H1 (cell line): ENCODE measurements around the gene SLC22A3. TPM values are rescaled to one million over a fixed set of nuclear protein-coding genes. Genes with fewer than 3 reads are reported as not detected.
"Not testable (repeated sequence)": the region's sequence is repeated elsewhere in the genome, so short reads cannot be mapped to it uniquely, and the experiment has no call there.

Source experiments
- CTCF ChIA-PET: fragments of 300-600 bp; sonication (Branson Sonifier 250); formaldehyde crosslinking; loops from one replicate; lab custom pipeline; 2021; ENCODE audit not compliant: partially characterized antibody; lab: Charles Lee
- POLR2A ChIA-PET: fragments of 300-600 bp; sonication (Branson Sonifier 250); formaldehyde crosslinking; loops from one replicate; lab custom pipeline; 2021; ENCODE audit warnings: inconsistent platforms; ENCODE audit not compliant: partially characterized antibody; lab: Charles Lee
- DNase-seq, 2 experiments: peaks; one replicate each; pipeline versions ENCODE4 v3.0.0 to v3.0.0-alpha.2; 2010 to 2022; ENCODE audit warnings: low spot score in 2 of 2, low read depth in 1 of 2, mixed read lengths in 1 of 2
- FAIRE-seq: peaks from 2 replicates; lab custom pipeline; 2011; peaks lifted over from hg19 to GRCh38; lab: Jason Lieb, UNC
- H2AFZ ChIP-seq: 2 replicates; pipeline ENCODE4 v1.8.1; 2012; ENCODE audit warnings: low read length, inconsistent platforms
- H2AK5ac ChIP-seq: 2 replicates; pipeline ENCODE4 v1.6.1; 2013; ENCODE audit warnings: low read depth, low read length
- H2BK120ac ChIP-seq: replicated peaks from 2 replicates; pipeline ENCODE3; 2013; ENCODE audit warnings: low read depth, low read length, inconsistent platforms
- H2BK12ac ChIP-seq: 2 replicates; pipeline ENCODE4 v1.6.1; 2013; ENCODE audit warnings: low read depth, low read length
- H2BK15ac ChIP-seq: 2 replicates; pipeline ENCODE4 v1.6.1; 2013; ENCODE audit warnings: low read length
- H2BK20ac ChIP-seq: 2 replicates; pipeline ENCODE4 v1.6.1; 2013; ENCODE audit warnings: low read length
- H2BK5ac ChIP-seq: 2 replicates; pipeline ENCODE4 v1.6.1; 2013; ENCODE audit warnings: low read depth, low read length
- H3K14ac ChIP-seq: 2 replicates; pipeline ENCODE4 v1.6.1; 2013; ENCODE audit warnings: inconsistent platforms; ENCODE audit not compliant: insufficient read length
- H3K18ac ChIP-seq: 2 replicates; pipeline ENCODE4 v1.6.1; 2013; ENCODE audit warnings: low read length; ENCODE audit errors: extremely low read depth
- H3K23ac ChIP-seq: 2 replicates; pipeline ENCODE4 v1.6.1; 2013; ENCODE audit warnings: inconsistent platforms; ENCODE audit not compliant: insufficient read length
- H3K23me2 ChIP-seq: 2 replicates; pipeline ENCODE4 v1.6.1; 2013; ENCODE audit warnings: low read depth, low read length
- H3K27ac ChIP-seq: 2 replicates; pipeline ENCODE4 v1.6.1; 2011; ENCODE audit warnings: low read depth, low read length, inconsistent platforms
- H3K27me3 ChIP-seq, 4 experiments: replicated peaks in 1 of 4; 1 replicate in 1 of 4; 2 replicates in 3 of 4; pipeline versions ENCODE4 v1.6.1 to v1.8.1; 2011 to 2013; ENCODE audit warnings: low read length in 3 of 4, mild to moderate bottlenecking in 3 of 4, inconsistent platforms in 2 of 4, mixed read lengths in 2 of 4, moderate library complexity in 1 of 4; ENCODE audit not compliant: control insufficient read depth in 3 of 4, insufficient read depth in 3 of 4; ENCODE audit errors: extremely low read depth in 1 of 4
- H3K36me3 ChIP-seq, 4 experiments: 2 replicates each; pipeline versions ENCODE4 v1.6.1 to v1.8.1; 2011 to 2013; ENCODE audit warnings: mild to moderate bottlenecking in 4 of 4, low read length in 3 of 4, moderate library complexity in 2 of 4, control low read depth in 1 of 4, inconsistent platforms in 1 of 4; ENCODE audit not compliant: insufficient read depth in 4 of 4, control insufficient read depth in 2 of 4
- H3K4ac ChIP-seq: replicated peaks from 2 replicates; pipeline ENCODE3; 2013; ENCODE audit warnings: low read length, low read depth, mixed read lengths, inconsistent platforms; ENCODE audit not compliant: insufficient read length
- H3K4me1 ChIP-seq, 4 experiments: replicated peaks in 1 of 4; 1 replicate in 1 of 4; 2 replicates in 3 of 4; pipeline versions ENCODE4 v1.6.1 to v1.8.1; 2011 to 2013; ENCODE audit warnings: low read length in 3 of 4, inconsistent platforms in 2 of 4, mixed read lengths in 1 of 4; ENCODE audit not compliant: insufficient read depth in 4 of 4, control insufficient read depth in 3 of 4
- H3K4me2 ChIP-seq, 2 experiments: 2 replicates each; pipeline versions ENCODE4 v1.6.1 to v1.8.1; 2011 to 2013; ENCODE audit warnings: low read depth in 2 of 2, low read length in 2 of 2, control low read depth in 1 of 2, inconsistent platforms in 1 of 2, mild to moderate bottlenecking in 1 of 2; ENCODE audit not compliant: insufficient read depth in 1 of 2
- H3K4me3 ChIP-seq, 4 experiments: fragments of 200-600, 300-600 bp in 1 of 4; sonication (generic), shearing (Covaris generic), sonication (Bioruptor Twin) in 1 of 4; 2 replicates each; pipeline versions ENCODE4 v1.5.1 to v1.8.1; 2011 to 2016; ENCODE audit warnings: low read length in 4 of 4, low read depth in 3 of 4, control low read depth in 2 of 4, inconsistent platforms in 2 of 4, mild to moderate bottlenecking in 2 of 4, mixed read lengths in 1 of 4, moderate library complexity in 1 of 4; ENCODE audit not compliant: insufficient read depth in 2 of 4; ENCODE audit errors: extremely low read depth in 1 of 4
- H3K56ac ChIP-seq: replicated peaks from 2 replicates; pipeline ENCODE3; 2013; ENCODE audit warnings: low read depth, mild to moderate bottlenecking, mixed read lengths, low read length, inconsistent platforms; ENCODE audit not compliant: insufficient read length
- H3K79me1 ChIP-seq: 2 replicates; pipeline ENCODE4 v1.6.1; 2013; ENCODE audit warnings: low read depth, low read length, control low read depth
- H3K79me2 ChIP-seq, 2 experiments: 2 replicates each; pipeline versions ENCODE4 v1.6.1 to v1.8.1; 2012 to 2013; ENCODE audit warnings: low read length in 2 of 2, mild to moderate bottlenecking in 2 of 2, inconsistent platforms in 1 of 2; ENCODE audit not compliant: insufficient read depth in 2 of 2, control insufficient read depth in 1 of 2
- H3K9ac ChIP-seq, 4 experiments: replicated peaks in 1 of 4; 1 replicate in 1 of 4; 2 replicates in 3 of 4; pipeline versions ENCODE4 v1.6.1 to v1.8.1; 2011 to 2013; ENCODE audit warnings: low read depth in 3 of 4, low read length in 3 of 4, control low read depth in 2 of 4, mild to moderate bottlenecking in 2 of 4, moderate library complexity in 2 of 4, inconsistent platforms in 1 of 4; ENCODE audit errors: extremely low read depth in 1 of 4
- H3K9me3 ChIP-seq, 2 experiments: 2 replicates each; pipeline versions ENCODE4 v1.6.1 to v1.8.1; 2012 to 2013; ENCODE audit warnings: mild to moderate bottlenecking in 2 of 2, moderate library complexity in 2 of 2, control low read depth in 1 of 2, inconsistent platforms in 1 of 2, low read depth in 1 of 2, low read length in 1 of 2, mixed read lengths in 1 of 2; ENCODE audit not compliant: insufficient read depth in 2 of 2
- H4K20me1 ChIP-seq, 2 experiments: replicated peaks in 1 of 2; 2 replicates each; pipeline versions ENCODE3 to v1.8.1; 2011 to 2013; ENCODE audit warnings: inconsistent platforms in 2 of 2, low read length in 2 of 2, mild to moderate bottlenecking in 1 of 2; ENCODE audit not compliant: insufficient read depth in 2 of 2, control insufficient read depth in 1 of 2
- H4K5ac ChIP-seq: 2 replicates; pipeline ENCODE4 v1.6.1; 2013; ENCODE audit warnings: low read length, low read depth, mixed read lengths, inconsistent platforms; ENCODE audit not compliant: insufficient read length
- H4K8ac ChIP-seq: 2 replicates; pipeline ENCODE4 v1.8.0; 2013; ENCODE audit warnings: mild to moderate bottlenecking, moderate library complexity, low read length, inconsistent platforms; ENCODE audit not compliant: insufficient read depth; ENCODE audit errors: extremely low read depth
- H4K91ac ChIP-seq: replicated peaks from 2 replicates; pipeline ENCODE3; 2013; ENCODE audit warnings: low read length, mixed read lengths, inconsistent platforms; ENCODE audit not compliant: insufficient read length
- WGBS, 2 experiments: shearing (Covaris generic) in 1 of 2; methylation state at CpG; one replicate each; pipeline versions ENCODE4 v1.1.6 to v1.1.7; 2013 to 2015; ENCODE audit warnings: low lambda C conversion rate in 2 of 2, mixed read lengths in 2 of 2, inconsistent platforms in 1 of 2, low coverage in 1 of 2, missing lambda C conversion rate in 1 of 2; ENCODE audit not compliant: insufficient replicate concordance in 2 of 2, insufficient coverage in 1 of 2, insufficient read length in 1 of 2; ENCODE audit errors: extremely low coverage in 1 of 2, missing lambda C conversion rate in 1 of 2; 5-methylcytosine and 5-hydroxymethylcytosine counted together
- polyA plus RNA-seq, 7 experiments: library from polyadenylated mRNA; depleted of rRNA in 3 of 7; stranded (reverse) in 5 of 7; unstranded in 2 of 7; fragments of >200 nt in 5 of 7; fragments of 200-250 nt in 2 of 7; gene quantifications; 1 replicate in 5 of 7; 2 replicates in 1 of 7; 4 replicates in 1 of 7; pipeline versions ENCODE4 v1.2.1 to v1.2.3, GENCODE V29; 2011 to 2013; ENCODE audit warnings: missing spikeins in 2 of 7, mixed read lengths in 2 of 7
- total RNA-seq: library from RNA; stranded (reverse); fragmentation: NEBNext Ultra II Directional; extraction: Animal tissue kit (Norgen Biotek cat#: 25700); gene quantifications from 2 replicates; pipeline ENCODE4 v1.2.1, GENCODE V29; 2021

The SLC22A3 gene
- total and polyA plus RNA-seq, 2 of the 8 experiments (the other 6 are each of a cell fraction or from before 2014, with no cell fraction given), result 1.0 to 2.9 TPM

DNA sequence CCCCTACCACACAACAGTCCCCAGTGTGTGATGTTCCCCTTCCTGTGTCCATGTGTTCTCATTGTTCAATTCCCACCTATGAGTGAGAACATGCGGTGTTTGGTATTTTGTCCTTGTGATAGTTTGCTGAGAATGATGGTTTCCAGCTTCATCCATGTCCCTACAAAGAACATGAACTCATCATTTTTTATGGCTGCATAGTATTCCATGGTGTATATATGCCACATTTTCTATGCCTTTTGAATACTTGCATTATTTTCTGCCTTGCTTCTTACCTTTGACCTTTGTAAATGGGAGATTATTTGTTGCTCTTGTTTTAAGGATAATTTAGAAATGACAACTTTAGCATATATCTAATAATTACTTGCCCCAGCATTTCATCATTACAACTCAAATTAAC, 45.3 kb downstream of the SLC22A3 start:
- H3K18ac ChIP-seq, H2BK12ac ChIP-seq, H4K8ac ChIP-seq, DNase-seq, H3K23me2 ChIP-seq, H4K5ac ChIP-seq, H3K56ac ChIP-seq, H2AFZ ChIP-seq, H2AK5ac ChIP-seq, H3K36me3 ChIP-seq, H2BK20ac ChIP-seq, H3K79me2 ChIP-seq, FAIRE-seq, POLR2A ChIA-PET, H3K23ac ChIP-seq, H3K4me1 ChIP-seq, H2BK5ac ChIP-seq, H3K4ac ChIP-seq, H3K27me3 ChIP-seq, H2BK120ac ChIP-seq, H2BK15ac ChIP-seq, H4K91ac ChIP-seq, H3K14ac ChIP-seq, H3K27ac ChIP-seq, H3K9me3 ChIP-seq, H4K20me1 ChIP-seq, H3K4me2 ChIP-seq, H3K79me1 ChIP-seq, H3K9ac ChIP-seq, H3K4me3 ChIP-seq: not testable (repeated sequence)
- 80% methylated on average over 1 of the region's 1 CpG; no CpG with 5 or more reads in 1 of the 2 experiments for WGBS, 2 experiments
- CTCF ChIA-PET, result interaction anchor here (0.8 to 2.5 kb wide), 5 partner anchors 9 to 283 kb away, joined by 3 to 10 read pairs (median 3); no protein-coding TSS in a partner anchor
